ENCODE results near the gene ESR1. TPM values are rescaled to one million over a fixed set of nuclear protein-coding genes. Genes with fewer than 3 reads are reported as not detected.
"Not testable (repeated sequence)": the region's sequence is repeated elsewhere in the genome, so short reads cannot be mapped to it uniquely, and the experiment has no call there.

Gene ESR1
- total and polyA plus RNA-seq, 7 experiments from 2014 or later = 0.59 to 5.2 (median 2.8) TPM

DNA sequence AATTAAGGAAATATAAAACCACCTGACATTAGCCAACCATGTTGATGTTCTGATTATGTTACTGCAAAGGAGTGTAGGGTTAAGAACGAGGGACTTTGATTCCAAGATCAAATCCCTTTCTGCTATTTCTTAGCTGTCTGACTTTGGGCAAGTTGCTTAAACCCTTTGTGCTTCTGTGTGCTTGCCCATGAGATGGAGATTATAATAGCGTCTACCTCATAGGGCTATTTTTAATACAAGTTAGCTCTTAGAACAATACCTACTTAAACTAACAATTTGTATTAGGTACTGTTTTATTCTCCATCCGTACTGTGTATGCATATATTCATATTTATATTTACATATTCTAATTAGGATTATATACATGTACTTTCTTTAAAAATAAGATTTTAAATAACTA lies 263.8 kb downstream of the ESR1 start:
- Histone ChIP-seq H3K9me3 (ENCODE audit: control insufficient read depth in 2 of 3, low read length in 3 of 3) (no peaks in the 10 kb centered on the region), H3K27me3 (ENCODE audit: control insufficient read depth in 2 of 2, insufficient read depth in 2 of 2, low read length in 2 of 2) (no peaks in the 10 kb centered on the region), H3K4me1 (ENCODE audit: control insufficient read depth in 2 of 2, insufficient read depth in 2 of 2, low read length in 2 of 2) (no peaks in the 10 kb centered on the region), H3K4me3 (ENCODE audit: low read length) (no peak overlapping the region), H3K27ac (ENCODE audit: low read depth, low read length) (no peak overlapping the region), H3K36me3 (ENCODE audit: control insufficient read depth in 2 of 3, insufficient read depth in 3 of 3, low read length in 3 of 3) (no peaks in the 10 kb centered on the region)
- intact Hi-C loops (cut with micrococcal nuclease) = no loop called here
- POLR2A ChIA-PET = no interaction called here
- no peak for DNase-seq
- Mint-ChIP-seq H3K27me3 (peaks cover 0 to 6% (median 3%) of the 10 kb centered on the region in 5 donors), H3K4me3 (no peak overlapping the region), H3K36me3 (peaks cover 0 to 24% (median 17%) of the 10 kb centered on the region in 5 donors), H3K27ac (no peak overlapping the region), H3K9me3 (peaks cover 6 to 21% (median 16%) of the 10 kb centered on the region in 11 donors), H3K4me1 (no peaks in the 10 kb centered on the region)
- CTCF ChIA-PET = no interaction called here
- ATAC-seq = no peak

DNA sequence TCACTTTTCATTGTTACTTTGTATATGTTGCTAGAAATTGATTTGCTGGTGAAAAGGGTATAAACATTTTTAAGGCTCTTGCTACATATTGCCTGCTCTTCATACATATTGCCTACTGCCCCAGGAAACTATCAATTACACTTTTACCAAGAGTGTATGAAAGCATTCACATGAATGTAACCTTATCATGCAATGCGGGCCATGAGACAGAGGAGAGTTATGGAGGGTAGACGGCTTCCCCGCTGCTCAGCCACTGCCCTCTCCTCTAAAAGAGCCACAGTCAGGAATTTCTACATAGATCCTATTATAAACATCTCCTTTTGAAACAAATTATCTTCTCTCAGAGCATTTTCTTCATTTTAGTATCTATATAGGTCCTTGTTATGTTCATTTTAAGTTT lies 264.4 kb downstream of the ESR1 start:
- intact Hi-C loops (cut with micrococcal nuclease) = no loop called here
- H3K36me3 Mint-ChIP-seq = peaks cover 0 to 29% (median 21%) of the 10 kb centered on the region in 5 donors

DNA sequence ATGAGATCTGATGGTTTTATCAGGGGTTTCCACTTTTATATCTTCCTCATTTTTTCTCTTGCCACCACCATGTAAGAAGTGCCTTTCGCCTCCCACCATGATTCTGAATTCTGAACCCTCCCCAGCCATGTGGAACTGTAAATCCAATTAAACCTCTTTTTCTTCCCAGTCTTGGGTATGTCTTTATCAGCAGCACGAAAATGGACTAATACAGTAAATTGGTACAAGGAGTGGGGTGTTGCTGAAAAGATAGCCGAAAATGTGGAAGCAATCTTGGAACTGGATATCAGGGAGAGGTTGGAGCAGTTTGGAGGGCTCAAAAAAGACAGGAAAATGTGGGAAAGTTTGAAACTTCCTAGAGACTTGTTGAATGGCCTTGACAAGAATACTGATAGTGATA lies 268.8 kb downstream of the ESR1 start:
- ATAC-seq; H3K36me3 ChIP-seq (ENCODE audit: control insufficient read depth in 2 of 3, insufficient read depth in 3 of 3, low read length in 3 of 3); POLR2A ChIA-PET; H3K9me3 ChIP-seq (ENCODE audit: control insufficient read depth in 2 of 3, low read length in 3 of 3); H3K27me3 ChIP-seq (ENCODE audit: control insufficient read depth in 2 of 2, insufficient read depth in 2 of 2, low read length in 2 of 2); intact Hi-C loops (cut with micrococcal nuclease); H3K27ac Mint-ChIP-seq; DNase-seq; H3K4me1 Mint-ChIP-seq; H3K4me3 Mint-ChIP-seq; H3K27ac ChIP-seq (ENCODE audit: low read depth, low read length); H3K4me1 ChIP-seq (ENCODE audit: control insufficient read depth in 2 of 2, insufficient read depth in 2 of 2, low read length in 2 of 2); H3K4me3 ChIP-seq (ENCODE audit: low read length); CTCF ChIA-PET: not testable (repeated sequence)
- peaks cover 3 to 18% (median 11%) of the 10 kb centered on the region in 5 donors for H3K27me3 Mint-ChIP-seq
- peaks cover 0 to 30% (median 17%) of the 10 kb centered on the region in 5 donors for H3K36me3 Mint-ChIP-seq
- peaks cover 12 to 47% (median 23%) of the 10 kb centered on the region in 11 donors for H3K9me3 Mint-ChIP-seq

More for the DNA sequence above, 264.4 kb downstream of the ESR1 start:
- no peak overlapping the region for H3K4me3 ChIP-seq (ENCODE audit: low read length)
- Mint-ChIP-seq H3K27ac (no peak overlapping the region), H3K9me3 (peaks cover 8 to 26% (median 20%) of the 10 kb centered on the region in 11 donors), H3K4me1 (no peaks in the 10 kb centered on the region), H3K4me3 (no peak overlapping the region), H3K27me3 (peaks cover 0 to 8% (median 6%) of the 10 kb centered on the region in 5 donors)
- no peaks in the 10 kb centered on the region for H3K27me3 ChIP-seq (ENCODE audit: control insufficient read depth in 2 of 2, insufficient read depth in 2 of 2, low read length in 2 of 2)
- no peaks in the 10 kb centered on the region for H3K4me1 ChIP-seq (ENCODE audit: control insufficient read depth in 2 of 2, insufficient read depth in 2 of 2, low read length in 2 of 2)
- no peak overlapping the region for H3K27ac ChIP-seq (ENCODE audit: low read depth, low read length)
- no peak for ATAC-seq
- no peaks in the 10 kb centered on the region for H3K36me3 ChIP-seq (ENCODE audit: control insufficient read depth in 2 of 3, insufficient read depth in 3 of 3, low read length in 3 of 3)
- no peak for DNase-seq
- H3K9me3 ChIP-seq (ENCODE audit: control insufficient read depth in 2 of 3, low read length in 3 of 3) = no peaks in the 10 kb centered on the region
- CTCF ChIA-PET = no interaction called here
- POLR2A ChIA-PET = no interaction called here

DNA sequence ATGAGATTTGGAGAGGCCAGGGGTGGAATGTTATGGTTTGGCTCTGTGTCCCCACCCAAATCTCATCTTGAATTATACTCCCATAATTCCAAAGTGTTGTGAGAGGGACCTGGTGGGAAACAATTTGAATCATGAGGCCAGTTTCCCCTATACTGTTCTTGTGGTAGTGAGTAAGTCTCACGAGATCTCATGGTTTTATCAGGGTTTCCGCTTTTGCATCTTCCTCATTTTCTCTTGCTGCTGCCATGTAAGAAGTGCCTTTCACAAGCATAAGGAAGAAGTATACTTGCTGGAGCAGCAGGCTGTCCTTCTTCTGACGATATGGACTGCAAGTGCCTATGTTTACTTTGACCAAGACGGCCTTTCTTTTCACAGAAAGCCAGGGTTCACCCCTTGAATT lies 270.5 kb downstream of the ESR1 start:
- no peak for DNase-seq
- Mint-ChIP-seq H3K27ac (no peak overlapping the region), H3K4me3 (no peak overlapping the region), H3K4me1 (no peaks in the 10 kb centered on the region), H3K9me3 (peaks cover 12 to 57% (median 26%) of the 10 kb centered on the region in 11 donors), H3K27me3 (peaks cover 3 to 24% (median 11%) of the 10 kb centered on the region in 5 donors), H3K36me3 (peaks cover 0 to 34% (median 17%) of the 10 kb centered on the region in 5 donors)
- H3K4me1 ChIP-seq (ENCODE audit: control insufficient read depth in 2 of 2, insufficient read depth in 2 of 2, low read length in 2 of 2) = no peaks in the 10 kb centered on the region
- no peak overlapping the region for H3K27ac ChIP-seq (ENCODE audit: low read depth, low read length)
- intact Hi-C loops (cut with micrococcal nuclease) = no loop called here
- no peak for ATAC-seq
- H3K9me3 ChIP-seq (ENCODE audit: control insufficient read depth in 2 of 3, low read length in 3 of 3) = no peaks in the 10 kb centered on the region
- no peaks in the 10 kb centered on the region for H3K27me3 ChIP-seq (ENCODE audit: control insufficient read depth in 2 of 2, insufficient read depth in 2 of 2, low read length in 2 of 2)
- no peaks in the 10 kb centered on the region for H3K36me3 ChIP-seq (ENCODE audit: control insufficient read depth in 2 of 3, insufficient read depth in 3 of 3, low read length in 3 of 3)
- POLR2A ChIA-PET = no interaction called here
- CTCF ChIA-PET = no interaction called here
- no peak overlapping the region for H3K4me3 ChIP-seq (ENCODE audit: low read length)

DNA sequence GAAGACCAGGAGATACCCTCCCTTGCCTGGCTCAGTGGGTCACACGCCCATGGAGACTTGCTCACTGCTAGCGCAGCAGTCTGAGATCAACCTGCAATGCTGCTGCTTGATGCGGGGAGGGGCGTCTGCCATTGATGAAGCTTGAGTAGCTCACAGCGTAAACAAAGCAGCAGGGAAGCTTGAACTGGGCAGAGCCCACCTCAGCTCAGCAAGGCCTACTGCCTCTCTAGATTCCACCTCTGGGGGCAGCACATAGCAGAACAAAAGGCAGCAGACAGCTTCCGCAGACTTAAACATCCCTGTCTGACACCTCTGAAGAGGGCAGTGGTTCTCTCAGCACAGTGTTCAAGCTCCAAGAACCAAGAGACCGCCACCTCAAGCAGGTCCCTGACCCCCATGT lies 271.3 kb downstream of the ESR1 start:
- peaks cover 12 to 57% (median 26%) of the 10 kb centered on the region in 11 donors for H3K9me3 Mint-ChIP-seq
- intact Hi-C loops (cut with micrococcal nuclease) = no loop called here

DNA sequence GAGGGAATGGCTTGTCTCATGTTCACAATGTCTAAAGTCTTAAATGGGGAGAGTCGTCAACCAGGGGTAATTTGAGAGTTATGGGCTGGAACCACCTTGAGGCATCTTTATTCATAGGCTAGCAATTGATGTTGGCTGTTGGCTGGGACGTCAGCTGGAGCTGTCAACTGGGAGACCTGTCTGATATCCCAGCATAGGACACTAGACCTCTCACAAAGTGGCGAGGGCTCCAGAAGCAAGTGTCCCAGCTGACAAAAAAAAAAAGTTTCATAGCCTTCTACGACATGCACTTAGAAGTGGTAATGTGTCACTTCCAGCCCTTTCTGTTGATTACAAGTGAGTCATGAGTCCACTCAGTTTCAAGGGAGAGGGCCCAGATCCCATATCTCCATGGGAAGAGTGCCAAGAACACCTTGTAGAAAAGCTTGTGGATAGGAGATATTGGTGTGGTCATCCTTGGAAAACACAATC lies 278.0 kb downstream of the ESR1 start:
- no peaks in the 10 kb centered on the region for H3K36me3 ChIP-seq (ENCODE audit: control insufficient read depth in 2 of 3, insufficient read depth in 3 of 3, low read length in 3 of 3)
- no peak for DNase-seq
- H3K4me1 ChIP-seq (ENCODE audit: control insufficient read depth in 2 of 2, insufficient read depth in 2 of 2, low read length in 2 of 2) = no peaks in the 10 kb centered on the region
- POLR2A ChIA-PET = no interaction called here
- intact Hi-C loops (cut with micrococcal nuclease) = no loop called here
- Mint-ChIP-seq H3K36me3 (peaks cover 0 to 5% (median 0%) of the 10 kb centered on the region in 5 donors), H3K4me1 (no peaks in the 10 kb centered on the region), H3K4me3 (no peak overlapping the region), H3K9me3 (peaks cover 0 to 18% (median 3%) of the 10 kb centered on the region in 11 donors), H3K27ac (no peak overlapping the region), H3K27me3 (peaks cover 0 to 10% (median 4%) of the 10 kb centered on the region in 5 donors)
- CTCF ChIA-PET = no interaction called here
- H3K27ac ChIP-seq (ENCODE audit: low read depth, low read length) = no peak overlapping the region
- H3K27me3 ChIP-seq (ENCODE audit: control insufficient read depth in 2 of 2, insufficient read depth in 2 of 2, low read length in 2 of 2) = no peaks in the 10 kb centered on the region
- no peak for ATAC-seq
- H3K9me3 ChIP-seq (ENCODE audit: control insufficient read depth in 2 of 3, low read length in 3 of 3) = no peaks in the 10 kb centered on the region
- no peak overlapping the region for H3K4me3 ChIP-seq (ENCODE audit: low read length)

More for the DNA sequence above, 271.3 kb downstream of the ESR1 start:
- Histone ChIP-seq H3K27me3 (ENCODE audit: control insufficient read depth in 2 of 2, insufficient read depth in 2 of 2, low read length in 2 of 2) (no peaks in the 10 kb centered on the region), H3K27ac (ENCODE audit: low read depth, low read length) (no peak overlapping the region), H3K4me3 (ENCODE audit: low read length) (no peak overlapping the region), H3K4me1 (ENCODE audit: control insufficient read depth in 2 of 2, insufficient read depth in 2 of 2, low read length in 2 of 2) (no peaks in the 10 kb centered on the region), H3K36me3 (ENCODE audit: control insufficient read depth in 2 of 3, insufficient read depth in 3 of 3, low read length in 3 of 3) (no peaks in the 10 kb centered on the region), H3K9me3 (ENCODE audit: control insufficient read depth in 2 of 3, low read length in 3 of 3) (no peaks in the 10 kb centered on the region)
- no peak for ATAC-seq
- Mint-ChIP-seq H3K36me3 (peaks cover 0 to 33% (median 17%) of the 10 kb centered on the region in 5 donors), H3K27me3 (peaks cover 3 to 24% (median 11%) of the 10 kb centered on the region in 5 donors), H3K27ac (no peak overlapping the region), H3K4me3 (no peak overlapping the region), H3K4me1 (no peaks in the 10 kb centered on the region)
- DNase-seq = no peak
- CTCF ChIA-PET = no interaction called here
- POLR2A ChIA-PET = no interaction called here

DNA sequence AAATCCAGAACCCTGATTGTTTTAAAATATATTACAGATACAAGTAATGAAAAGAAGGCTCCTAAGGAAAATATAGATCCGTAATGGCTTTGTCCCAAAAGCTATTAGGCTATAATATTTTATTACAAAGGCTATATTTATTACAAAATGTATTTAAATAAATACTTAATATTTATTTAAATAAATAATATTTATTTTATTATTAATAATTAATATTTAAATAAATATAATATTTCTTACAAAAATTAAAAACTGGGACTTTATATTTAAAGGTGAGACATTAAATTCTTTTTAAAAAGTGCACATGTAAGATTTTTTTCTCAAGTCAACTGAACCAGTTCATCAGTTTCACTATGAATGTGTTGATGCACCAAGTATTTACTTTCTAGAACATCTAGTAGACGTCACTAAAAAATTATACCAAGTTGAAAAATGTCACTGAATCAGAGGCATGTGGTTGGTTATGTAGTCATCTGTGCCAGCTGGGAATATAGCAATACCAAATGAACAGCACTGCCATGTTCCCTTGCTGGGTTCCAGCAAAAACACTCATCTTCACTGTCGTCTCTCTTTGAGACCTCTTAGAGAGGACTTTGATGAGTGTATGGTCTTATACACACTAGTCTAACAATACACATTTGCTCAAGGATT lies 278.9 kb downstream of the ESR1 start:
- Mint-ChIP-seq H3K4me1 (no peaks in the 10 kb centered on the region), H3K27ac (no peak overlapping the region), H3K36me3 (peaks cover 0 to 3% (median 0%) of the 10 kb centered on the region in 5 donors)

More for the DNA sequence above, 278.9 kb downstream of the ESR1 start:
- Mint-ChIP-seq H3K27me3 (peaks cover 0 to 7% (median 0%) of the 10 kb centered on the region in 5 donors), H3K4me3 (no peak overlapping the region), H3K9me3 (peaks cover 0 to 11% (median under 1%) of the 10 kb centered on the region in 11 donors)
- Histone ChIP-seq H3K36me3 (ENCODE audit: control insufficient read depth in 2 of 3, insufficient read depth in 3 of 3, low read length in 3 of 3) (no peaks in the 10 kb centered on the region), H3K27ac (ENCODE audit: low read depth, low read length) (no peak overlapping the region), H3K4me1 (ENCODE audit: control insufficient read depth in 2 of 2, insufficient read depth in 2 of 2, low read length in 2 of 2) (no peaks in the 10 kb centered on the region), H3K4me3 (ENCODE audit: low read length) (no peak overlapping the region), H3K27me3 (ENCODE audit: control insufficient read depth in 2 of 2, insufficient read depth in 2 of 2, low read length in 2 of 2) (no peaks in the 10 kb centered on the region), H3K9me3 (ENCODE audit: control insufficient read depth in 2 of 3, low read length in 3 of 3) (no peaks in the 10 kb centered on the region)
- DNase-seq (no peak), ATAC-seq (no peak)
- intact Hi-C loops (cut with micrococcal nuclease) = no loop called here
- ChIA-PET POLR2A (no interaction called here), CTCF (no interaction called here)

Measured in naive thymus-derived CD4-positive, alpha-beta T cell (primary cell).